GM12878 (cell line): ENCODE data around the gene TMC6. TPM values are rescaled to one million over a fixed set of nuclear protein-coding genes. Genes with fewer than 3 reads are reported as not detected.

Experiments used
- ASH2L ChIP-seq: fragments of 300-600, 200-600 bp; sonication (generic); IDR thresholded peaks from 2 replicates; pipeline ENCODE4 v1.6.1; 2017; ENCODE audit warnings: low read depth, mild to moderate bottlenecking, borderline replicate concordance
- BCLAF1 ChIP-seq: fragments of 450-650 bp; IDR thresholded peaks from 2 replicates; pipeline ENCODE4 v1.6.1; 2017; ENCODE audit warnings: antibody characterized with exemption, mild to moderate bottlenecking, moderate library complexity
- CREM ChIP-seq: IDR thresholded peaks from 2 replicates; pipeline ENCODE4 v1.6.1; 2014; ENCODE audit warnings: antibody characterized with exemption, low read depth
- FOXK2 ChIP-seq: fragments of 450-650 bp; IDR thresholded peaks from 2 replicates; pipeline ENCODE4 v1.6.1; 2017; ENCODE audit warnings: mild to moderate bottlenecking, moderate library complexity
- GABPA ChIP-seq: IDR thresholded peaks from 2 replicates; pipeline ENCODE4 v1.6.1; 2014; ENCODE audit warnings: antibody characterized with exemption, low read depth, mild to moderate bottlenecking, inconsistent platforms
- IKZF2 ChIP-seq, 2 experiments: fragments of 450-650 bp; IDR thresholded peaks; 2 replicates each; pipeline ENCODE4 v1.6.1; 2017; ENCODE audit warnings: mild to moderate bottlenecking in 2 of 2, moderate library complexity in 2 of 2
- MEF2B ChIP-seq: fragments of 450-650 bp; IDR thresholded peaks from 2 replicates; pipeline ENCODE4 v1.6.1; 2018; ENCODE audit warnings: mild to moderate bottlenecking, moderate library complexity; ENCODE audit not compliant: partially characterized antibody, poor library complexity, severe bottlenecking
- MXI1 ChIP-seq: fragments of 150-350 bp; IDR thresholded peaks from 2 replicates; pipeline ENCODE4 v1.6.1; 2011; ENCODE audit warnings: low read depth, mild to moderate bottlenecking, inconsistent platforms, low read length, improper control_type of control experiment
- MYC ChIP-seq: IDR thresholded peaks from 2 replicates; pipeline ENCODE4 v1.6.1; 2011; ENCODE audit warnings: mild to moderate bottlenecking, low read length, moderate library complexity, inconsistent platforms; ENCODE audit not compliant: insufficient read depth, insufficient replicate concordance, insufficient read length, severe bottlenecking
- NBN ChIP-seq: fragments of 450-650 bp; IDR thresholded peaks from 2 replicates; pipeline ENCODE4 v1.6.1; 2016
- NFYB ChIP-seq: IDR thresholded peaks from 2 replicates; pipeline ENCODE4 v1.6.1; 2011; ENCODE audit warnings: low read depth, mild to moderate bottlenecking, low read length, improper control_type of control experiment, moderate library complexity; ENCODE audit not compliant: insufficient read depth
- PAX8 ChIP-seq: fragments of 450-650 bp; IDR thresholded peaks from 2 replicates; pipeline ENCODE4 v1.6.1; 2017; ENCODE audit warnings: mild to moderate bottlenecking, moderate library complexity
- PML ChIP-seq: IDR thresholded peaks from 2 replicates; pipeline ENCODE4 v1.6.1; 2012; ENCODE audit warnings: low read length, inconsistent platforms
- POLR2AphosphoS2 ChIP-seq: IDR thresholded peaks from 2 replicates; pipeline ENCODE4 v1.6.1; 2011; ENCODE audit warnings: low read depth, mild to moderate bottlenecking, low read length, improper control_type of control experiment, moderate library complexity
- PRDM15 ChIP-seq: fragments of 450-650 bp; formaldehyde crosslinking; IDR thresholded peaks from 2 replicates; pipeline ENCODE4 v1.4.0; 2020; ENCODE audit warnings: mild to moderate bottlenecking, moderate library complexity
- RAD51 ChIP-seq: fragments of 450-650 bp; IDR thresholded peaks from 2 replicates; pipeline ENCODE4 v1.6.1; 2016; ENCODE audit warnings: moderate library complexity, mild to moderate bottlenecking, inconsistent platforms
- RELA ChIP-seq: fragments of 450-650 bp; IDR thresholded peaks from 2 replicates; pipeline ENCODE4 v1.8.0; 2014; ENCODE audit warnings: borderline replicate concordance; ENCODE audit not compliant: partially characterized antibody
- SIN3A ChIP-seq: IDR thresholded peaks from 2 replicates; pipeline ENCODE4 v1.6.1; 2012; ENCODE audit warnings: low read depth, low read length, improper control_type of control experiment
- SPI1 ChIP-seq: IDR thresholded peaks from 2 replicates; pipeline ENCODE4 v1.6.1; 2011; ENCODE audit warnings: low read depth, mild to moderate bottlenecking, low read length, moderate library complexity, borderline replicate concordance; ENCODE audit not compliant: insufficient read depth
- SREBF1 ChIP-seq: IDR thresholded peaks from 2 replicates; pipeline ENCODE4 v1.6.1; 2012; ENCODE audit warnings: mild to moderate bottlenecking, low read length
- SRF ChIP-seq, 2 experiments: IDR thresholded peaks; 2 replicates each; pipeline ENCODE4 v1.6.1; 2011; ENCODE audit warnings: low read depth in 2 of 2, low read length in 2 of 2, mild to moderate bottlenecking in 1 of 2, moderate library complexity in 1 of 2
- SUZ12 ChIP-seq: fragments of 200-600 bp; sonication (generic); IDR thresholded peaks from one replicate; pipeline ENCODE4 v1.6.1; 2018; ENCODE audit warnings: antibody characterized with exemption, mild to moderate bottlenecking; ENCODE audit not compliant: unreplicated experiment
- YY1 ChIP-seq: IDR thresholded peaks from 2 replicates; pipeline ENCODE4 v1.6.1; 2011; ENCODE audit warnings: low read depth, mild to moderate bottlenecking, low read length
- ZNF24 ChIP-seq: fragments of 450-650 bp; IDR thresholded peaks from 2 replicates; pipeline ENCODE4 v1.6.1; 2017; ENCODE audit warnings: antibody characterized with exemption, mild to moderate bottlenecking
- ZNF274 ChIP-seq: IDR thresholded peaks from one replicate; pipeline ENCODE4 v1.8.0; 2011; ENCODE audit not compliant: insufficient read length, insufficient read depth
- polyA plus RNA-seq, 11 experiments: library from polyadenylated mRNA; depleted of rRNA in 4 of 11; unstranded in 6 of 11; stranded (reverse) in 5 of 11; fragments of >200 nt; fragmentation: Nextera tagmentation in 4 of 11; fragmentation: Illumina TruSeq in 1 of 11; extraction: Ambion mirVana in 4 of 11; extraction: Trizol in 1 of 11; gene quantifications; 1 replicate in 1 of 11; 2 replicates in 10 of 11; pipeline versions ENCODE4 v1.2.1 to v1.2.3, GENCODE V29; 2011 to 2016; ENCODE audit warnings: inconsistent platforms in 2 of 11, missing spikeins in 2 of 11, low read depth in 1 of 11
- total RNA-seq, 4 experiments: library from RNA; depleted of rRNA in 3 of 4; stranded (reverse); fragments of >200 nt in 3 of 4; fragmentation: Illumina TruSeq in 1 of 4; extraction: Trizol in 1 of 4; gene quantifications; 2 replicates each; pipeline versions ENCODE4 v1.2.1 to v1.2.3, GENCODE V29; 2013 to 2021

The TMC6 gene
- total and polyA plus RNA-seq, 10 of the 15 experiments (the other 5 are each of a cell fraction or from before 2014, with no cell fraction given): 1.9 to 232 (median 60.6) TPM

GRCh38 chr17:78133971-78134898, 5.7 kb upstream of the TMC6 start (continued):
- TF ChIP-seq ASH2L (no peak), NFYB (no peak), RAD51 (peak; percentile 79), MEF2B (peak; percentile 83), MXI1 (peak; percentile 74), FOXK2 (no peak; the same call in 1 of the 2 replicates), POLR2AphosphoS2 (no peak), SRF (IDR thresholded peaks at IDR 0.05; ENCODE audit: low read depth in 2 of 2, low read length in 2 of 2) (no peak), MYC (peak; percentile 93), SUZ12 (no peak), GABPA (no peak), CREM (peak; percentile 48; the same call in 1 of the 2 replicates), BCLAF1 (no peak), YY1 (peak; percentile 65; the same call in 1 of the 2 replicates), NBN (peak; percentile 94), PRDM15 (no peak), IKZF2 (IDR thresholded peaks at IDR 0.05) (peak; percentile 24 to 64; a peak in 1 of 4 replicates), SREBF1 (no peak), SPI1 (no peak), ZNF274 (no peak), SIN3A (peak; percentile 63; the same call in 1 of the 2 replicates), RELA (no peak), PAX8 (no peak), PML (no peak), ZNF24 (peak; percentile 87)
